IMR-90 (cell line): ENCODE results near the gene NCDN. TPM values are rescaled to one million over a fixed set of nuclear protein-coding genes. Genes with fewer than 3 reads are reported as not detected.

Experiments used
- ATAC-seq: fragments of 200-7000 bp; cut with Tn5 transposase; 2 replicates; pipeline ENCODE4 v1.9.1; 2020; ENCODE audit warnings: low read depth, mild to moderate bottlenecking, moderate library complexity
- BruUV-seq: library from RNA; stranded (reverse); fragments of 400-500 nt; replicated peaks from 2 replicates; lab custom pipeline; 2021; lab: Mats Ljungman, UMichigan
- CTCF ChIA-PET: fragments of 300-600 bp; formaldehyde crosslinking; extraction: SDS; loops from one replicate; lab custom pipeline; 2021; ENCODE audit warnings: antibody characterized with exemption; lab: Yijun Ruan, JAX
- POLR2A ChIA-PET: fragments of 300-600 bp; sonication (Branson Sonifier 250); formaldehyde crosslinking; loops from one replicate; lab custom pipeline; 2022; ENCODE audit warnings: antibody characterized with exemption; ENCODE audit not compliant: unreplicated experiment; lab: Charles Lee
- DNase-seq: peaks from one replicate; pipeline ENCODE4 v3.0.0; 2013
- H2AFZ ChIP-seq: replicated peaks from 2 replicates; pipeline ENCODE3; 2013; ENCODE audit warnings: low read length, mild to moderate bottlenecking; ENCODE audit not compliant: poor library complexity
- H2AK5ac ChIP-seq: 2 replicates; pipeline ENCODE4 v1.6.1; 2013; ENCODE audit warnings: low read depth, low read length, inconsistent platforms
- H2AK9ac ChIP-seq: replicated peaks from 2 replicates; pipeline ENCODE3; 2013; ENCODE audit warnings: mild to moderate bottlenecking, low read depth, low read length, moderate library complexity; ENCODE audit not compliant: poor library complexity
- H2BK120ac ChIP-seq: 2 replicates; pipeline ENCODE4 v1.6.1; 2013; ENCODE audit warnings: low read depth, low read length, inconsistent platforms
- H2BK15ac ChIP-seq: 3 replicates; pipeline ENCODE4 v1.6.1; 2013; ENCODE audit warnings: low read depth, low read length, inconsistent platforms
- H2BK20ac ChIP-seq: 2 replicates; pipeline ENCODE4 v1.6.1; 2013; ENCODE audit warnings: low read depth, mild to moderate bottlenecking, inconsistent platforms, low read length, moderate library complexity
- H2BK5ac ChIP-seq: 2 replicates; pipeline ENCODE4 v1.6.1; 2013; ENCODE audit warnings: mild to moderate bottlenecking, low read depth, low read length, inconsistent platforms; ENCODE audit not compliant: poor library complexity, severe bottlenecking
- H3K14ac ChIP-seq: replicated peaks from 2 replicates; pipeline ENCODE4 v1.6.1; 2013; ENCODE audit warnings: low read depth, low read length, inconsistent platforms
- H3K18ac ChIP-seq: 2 replicates; pipeline ENCODE4 v1.6.1; 2013; ENCODE audit warnings: low read depth, low read length, control low read depth
- H3K23ac ChIP-seq: 2 replicates; pipeline ENCODE4 v1.6.1; 2013; ENCODE audit warnings: low read depth, low read length, inconsistent platforms
- H3K27ac ChIP-seq: 2 replicates; pipeline ENCODE4 v1.5.1; 2013; ENCODE audit warnings: mild to moderate bottlenecking, control low read depth, low read length; ENCODE audit not compliant: insufficient read depth
- H3K27me3 ChIP-seq: 2 replicates; pipeline ENCODE4 v1.6.1; 2013; ENCODE audit warnings: low read length; ENCODE audit not compliant: control insufficient read depth, insufficient read depth
- H3K36me3 ChIP-seq: 2 replicates; pipeline ENCODE4 v1.6.1; 2013; ENCODE audit warnings: low read length, mixed read lengths; ENCODE audit not compliant: control insufficient read depth, insufficient read depth
- H3K4ac ChIP-seq: 2 replicates; pipeline ENCODE4 v1.6.1; 2013; ENCODE audit warnings: low read depth, low read length, inconsistent platforms
- H3K4me1 ChIP-seq: 2 replicates; pipeline ENCODE4 v1.6.1; 2013; ENCODE audit warnings: low read length, mixed read lengths; ENCODE audit not compliant: control insufficient read depth, insufficient read depth
- H3K4me2 ChIP-seq: 2 replicates; pipeline ENCODE4 v1.6.1; 2013; ENCODE audit warnings: low read depth, mild to moderate bottlenecking, control low read depth, low read length, moderate library complexity
- H3K4me3 ChIP-seq: 2 replicates; pipeline ENCODE4 v1.5.1; 2013; ENCODE audit warnings: low read depth, mild to moderate bottlenecking, control low read depth, low read length, moderate library complexity; ENCODE audit not compliant: insufficient read depth
- H3K56ac ChIP-seq: 2 replicates; pipeline ENCODE4 v1.6.1; 2013; ENCODE audit warnings: low read length, inconsistent platforms; ENCODE audit not compliant: insufficient read depth; ENCODE audit errors: extremely low read depth
- H3K79me1 ChIP-seq, 2 experiments: 2 replicates each; pipeline ENCODE4 v1.6.1; 2013; ENCODE audit warnings: low read length in 2 of 2, inconsistent platforms in 1 of 2, low read depth in 1 of 2
- H3K9ac ChIP-seq: 2 replicates; pipeline ENCODE4 v1.6.1; 2013; ENCODE audit warnings: low read depth, low read length, control low read depth
- H3K9me1 ChIP-seq: 2 replicates; pipeline ENCODE4 v1.6.1; 2013; ENCODE audit warnings: low read length, inconsistent platforms; ENCODE audit not compliant: insufficient read depth
- H3K9me3 ChIP-seq: 2 replicates; pipeline ENCODE4 v1.6.1; 2013; ENCODE audit warnings: low read length; ENCODE audit not compliant: control insufficient read depth, insufficient read depth
- H4K20me1 ChIP-seq: 2 replicates; pipeline ENCODE4 v1.6.1; 2013; ENCODE audit warnings: low read length, inconsistent platforms; ENCODE audit not compliant: insufficient read depth
- H4K5ac ChIP-seq: 2 replicates; pipeline ENCODE4 v1.6.1; 2013; ENCODE audit warnings: mild to moderate bottlenecking, low read depth, low read length, control low read depth
- H4K8ac ChIP-seq, 2 experiments: 2 replicates each; pipeline ENCODE4 v1.6.1; 2013; ENCODE audit warnings: low read depth in 2 of 2, low read length in 2 of 2, control low read depth in 1 of 2, inconsistent platforms in 1 of 2
- H4K91ac ChIP-seq: 2 replicates; pipeline ENCODE4 v1.6.1; 2013; ENCODE audit warnings: low read depth, low read length, inconsistent platforms; ENCODE audit not compliant: insufficient read depth
- CEBPB ChIP-seq: IDR thresholded peaks from 2 replicates; pipeline ENCODE4 v1.6.1; 2012; ENCODE audit warnings: low read depth, low read length, improper control_type of control experiment
- FOS ChIP-seq: fragments of 150-350 bp; IDR thresholded peaks from 2 replicates; pipeline ENCODE4 v1.6.1; 2016; ENCODE audit warnings: low read depth, low read length
- MXI1 ChIP-seq: IDR thresholded peaks from 2 replicates; pipeline ENCODE4 v1.6.1; 2012; ENCODE audit warnings: low read depth, mild to moderate bottlenecking, low read length, moderate library complexity, borderline replicate concordance
- POLR2A ChIP-seq: IDR thresholded peaks from 2 replicates; pipeline ENCODE4 v1.6.1; 2012; ENCODE audit warnings: mild to moderate bottlenecking, low read depth, low read length
- SMC3 ChIP-seq: fragments of 150-350 bp; IDR thresholded peaks from 2 replicates; pipeline ENCODE4 v1.6.1; 2016; ENCODE audit warnings: low read depth, mild to moderate bottlenecking, antibody characterized with exemption, low read length, moderate library complexity
- WGBS, 2 experiments: methylation state at CpG; one replicate each; pipeline versions ENCODE4 v1.1.5 to v1.1.7; 2013; ENCODE audit warnings: missing lambda C conversion rate in 2 of 2; ENCODE audit not compliant: insufficient read length in 1 of 2; ENCODE audit errors: extremely low coverage in 2 of 2; 5-methylcytosine and 5-hydroxymethylcytosine counted together
- dilution Hi-C: fragments of 300-500 bp; cut with HindIII; formaldehyde crosslinking; loops from one replicate; pipeline ENCODE4 v1.14.3; 2018; ENCODE audit warnings: low sequenced_read_pairs; ENCODE audit not compliant: unreplicated experiment
- in situ Hi-C: fragments of 300-500 bp; cut with MboI; formaldehyde crosslinking; loops from 3 replicates; pipeline ENCODE4 v1.14.3; 2019; ENCODE audit warnings: low sequenced_read_pairs, inconsistent platforms, mixed read lengths
- intact Hi-C: fragments of 100-400 bp; cut with micrococcal nuclease; formaldehyde crosslinking; loops from 2 replicates; pipeline ENCODE4 v1.10.0; 2022
- polyA plus RNA-seq, 3 experiments: library from polyadenylated mRNA; depleted of rRNA; stranded (reverse); fragments of >200 nt; gene quantifications; 2 replicates each; pipeline ENCODE4 v1.2.3, GENCODE V29; 2012; ENCODE audit warnings: low replicate concordance in 1 of 3
- total RNA-seq: library from RNA; depleted of rRNA; stranded (reverse); fragments of >200 nt; gene quantifications from 2 replicates; pipeline ENCODE4 v1.2.3, GENCODE V29; 2012
- TF ChIP-seq, protein P1 (sequence below): fragments of 150-350 bp; IDR thresholded peaks from 2 replicates; pipeline ENCODE4 v1.6.1; 2017; ENCODE audit warnings: mild to moderate bottlenecking, antibody characterized with exemption, low read length, low read depth

The NCDN gene
- total and polyA plus RNA-seq, 2 of the 4 experiments (the other 2 are of a cell fraction) = 10.0 to 38.8 TPM

DNA sequence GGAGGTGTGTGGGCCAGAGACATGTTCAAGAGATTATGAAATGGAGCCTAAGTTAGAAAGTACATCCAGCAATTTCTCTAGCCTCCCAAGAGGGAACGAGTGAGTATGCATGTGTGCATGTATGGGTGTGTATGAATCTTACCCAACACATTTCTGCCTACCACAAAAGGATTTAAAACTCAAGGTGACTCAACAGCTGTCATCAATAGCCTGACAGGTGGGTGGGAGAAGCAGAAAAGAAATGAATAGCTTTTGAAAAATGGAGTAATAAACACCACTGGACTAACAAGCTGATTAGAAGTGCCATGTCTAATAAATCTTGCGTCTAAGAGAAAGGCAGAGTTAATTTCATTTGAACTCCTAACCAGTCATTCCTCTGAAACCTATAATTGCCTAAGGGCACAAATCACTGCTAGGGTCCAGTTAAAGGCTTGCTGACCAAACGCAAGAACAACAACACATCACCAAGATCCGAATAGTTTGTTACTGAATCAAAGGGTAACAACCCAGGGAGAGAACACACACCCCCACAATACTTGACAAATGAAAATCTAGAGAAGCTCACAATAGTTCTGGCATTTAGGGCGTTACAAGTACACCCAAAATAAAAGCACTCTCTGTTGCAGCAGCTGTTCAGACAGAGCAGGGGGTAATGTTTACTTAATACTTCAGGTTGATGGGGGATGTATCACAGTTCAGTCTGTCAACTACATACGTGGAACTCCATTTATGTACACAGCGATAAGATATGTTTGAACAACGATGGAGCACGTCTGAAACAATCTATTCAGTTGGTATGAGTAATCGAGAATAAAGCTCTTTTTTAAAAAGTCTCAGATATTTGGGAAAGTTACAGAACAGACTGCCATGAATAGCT lies 1.8 kb upstream of the NCDN start:
- Histone ChIP-seq H3K4me3 (peak overlapping the region; percentile 79; the same call in 1 of the 2 replicates), H3K9me1 (peaks cover 6% of the 10 kb centered on the region), H3K9me3 (no peaks in the 10 kb centered on the region), H2AK5ac (no peak overlapping the region; the same call in 1 of the 2 replicates), H3K79me1 (peaks cover 9 to 64% of the 10 kb centered on the region in 2 experiments), H2AFZ (no peak overlapping the region), H2BK15ac (no peak overlapping the region), H3K36me3 (peaks cover 7% of the 10 kb centered on the region), H3K23ac (0 out of 2 replicates have a peak overlapping the region, but pooled peaks have one; percentile 25), H2BK5ac (peak overlapping the region; percentile 59), H2BK20ac (no peak overlapping the region), H3K4me2 (peak overlapping the region; percentile 92), H3K4ac (no peak overlapping the region), H4K20me1 (peaks cover 24% of the 10 kb centered on the region), H3K4me1 (peaks cover 10% of the 10 kb centered on the region), H4K8ac (no peak overlapping the region), H3K9ac (no peak overlapping the region), H4K91ac (no peak overlapping the region), H3K56ac (no peak overlapping the region), H3K27me3 (no peaks in the 10 kb centered on the region), H3K18ac (no peak overlapping the region), H4K5ac (no peak overlapping the region), H2AK9ac (no peak overlapping the region), H2BK120ac (no peak overlapping the region), H3K27ac (no peak overlapping the region), H3K14ac (no peak overlapping the region)
- intact Hi-C loops = loop anchor here (2.0 kb wide), 1 partner anchor 363 kb away; the partner anchor contains the start of gene SFPQ
- CTCF ChIA-PET = interaction anchor here (1.2 to 1.8 kb wide), 5 partner anchors 9 to 213 kb away, joined by 3 to 9 read pairs (median 4); partner anchors contain the start of gene CLSPN
- TF ChIP-seq SMC3 (0 out of 2 replicates have a peak, but pooled peaks have one; percentile 5), CEBPB (peak; percentile 82), MXI1 (no peak), FOS (peak; percentile 28; the same call in 1 of the 2 replicates), POLR2A (no peak)
- TF ChIP-seq, protein P1, sequence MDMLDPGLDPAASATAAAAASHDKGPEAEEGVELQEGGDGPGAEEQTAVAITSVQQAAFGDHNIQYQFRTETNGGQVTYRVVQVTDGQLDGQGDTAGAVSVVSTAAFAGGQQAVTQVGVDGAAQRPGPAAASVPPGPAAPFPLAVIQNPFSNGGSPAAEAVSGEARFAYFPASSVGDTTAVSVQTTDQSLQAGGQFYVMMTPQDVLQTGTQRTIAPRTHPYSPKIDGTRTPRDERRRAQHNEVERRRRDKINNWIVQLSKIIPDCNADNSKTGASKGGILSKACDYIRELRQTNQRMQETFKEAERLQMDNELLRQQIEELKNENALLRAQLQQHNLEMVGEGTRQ = no peak
- no CpG with 5 or more reads among the region's 10 CpGs for WGBS, 2 experiments
- no peak for ATAC-seq
- POLR2A ChIA-PET = interaction anchor here (1.2 kb wide), 1 partner anchor 103 kb away, joined by 3 read pairs; no protein-coding TSS in a partner anchor
- in situ Hi-C loops = no loop called here
- dilution Hi-C loops = no loop called here
- no TSS peak for BruUV-seq
- DNase-seq = peak; percentile 78
